HepG2 (cell line): ENCODE results near the gene SPNS1. TPM values are rescaled to one million over a fixed set of nuclear protein-coding genes. Genes with fewer than 3 reads are reported as not detected.

Experiments used
- CENPX ChIP-seq: sonication (generic); formaldehyde crosslinking; IDR thresholded peaks from 2 replicates; pipeline ENCODE4 v1.9.0; 2021; ENCODE audit warnings: mild to moderate bottlenecking, missing genetic modification reagents, moderate library complexity
- EHMT2 ChIP-seq: fragments of 200-600 bp; sonication (generic); IDR thresholded peaks from 2 replicates; pipeline ENCODE4 v1.7.0; 2017; ENCODE audit warnings: antibody characterized with exemption, low read depth, low read length, borderline replicate concordance
- FOSL1 ChIP-seq: sonication (generic); formaldehyde crosslinking; IDR thresholded peaks from 2 replicates; pipeline ENCODE4 v1.9.0; 2021; ENCODE audit warnings: missing genetic modification reagents, borderline replicate concordance
- IKZF1 ChIP-seq: fragments of 450-650 bp; IDR thresholded peaks from 2 replicates; pipeline ENCODE4 v1.7.1; 2016
- KLF6 ChIP-seq: IDR thresholded peaks from 2 replicates; pipeline ENCODE4 v1.8.0; 2016; ENCODE audit warnings: missing biosample characterization, missing genetic modification reagents
- MAFG ChIP-seq: sonication (generic); formaldehyde crosslinking; IDR thresholded peaks from 2 replicates; pipeline ENCODE4 v1.5.1; 2020; ENCODE audit warnings: mild to moderate bottlenecking, missing genetic modification reagents
- ZNF124 ChIP-seq: sonication (generic); formaldehyde crosslinking; IDR thresholded peaks from 2 replicates; pipeline ENCODE4 v1.4.0; 2020; ENCODE audit warnings: missing genetic modification reagents
- ZNF160 ChIP-seq: sonication (generic); formaldehyde crosslinking; IDR thresholded peaks from 2 replicates; pipeline ENCODE4 v1.8.0; 2022; ENCODE audit warnings: mild to moderate bottlenecking, inconsistent platforms, missing genetic modification reagents
- ZNF207 ChIP-seq: fragments of 450-650 bp; IDR thresholded peaks from 2 replicates; pipeline ENCODE4 v1.6.1; 2016; ENCODE audit warnings: antibody characterized with exemption, borderline replicate concordance
- ZNF672 ChIP-seq: sonication (generic); formaldehyde crosslinking; IDR thresholded peaks from 2 replicates; pipeline ENCODE4 v1.8.1; 2022; ENCODE audit warnings: missing genetic modification reagents
- ZNF777 ChIP-seq: sonication (generic); formaldehyde crosslinking; IDR thresholded peaks from 2 replicates; pipeline ENCODE4 v1.4.0; 2020; ENCODE audit warnings: missing genetic modification reagents
- ZSCAN21 ChIP-seq: sonication (generic); formaldehyde crosslinking; IDR thresholded peaks from 2 replicates; pipeline ENCODE4 v1.8.0; 2022; ENCODE audit warnings: mild to moderate bottlenecking, missing genetic modification reagents, moderate library complexity, borderline replicate concordance
- polyA plus RNA-seq, 8 experiments: library from polyadenylated mRNA; depleted of rRNA in 3 of 8; stranded (reverse) in 7 of 8; unstranded in 1 of 8; fragments of >200 nt; fragmentation: Illumina TruSeq in 4 of 8; extraction: Trizol in 4 of 8; gene quantifications; 2 replicates each; pipeline versions ENCODE4 v1.2.1 to v1.2.3, GENCODE V29; 2011 to 2016; ENCODE audit warnings: low read depth in 4 of 8, missing spikeins in 1 of 8, mixed read lengths in 1 of 8; ENCODE audit not compliant: insufficient read depth in 1 of 8
- total RNA-seq, 5 experiments: library from RNA; depleted of rRNA; stranded (reverse); fragments of >200 nt; fragmentation: Illumina TruSeq; extraction: Trizol; gene quantifications; 2 replicates each; pipeline ENCODE4 v1.2.3, GENCODE V29; 2016; ENCODE audit warnings: low read depth in 1 of 5
- TF ChIP-seq, protein P1 (sequence below): sonication (generic); formaldehyde crosslinking; IDR thresholded peaks from 2 replicates; pipeline ENCODE4 v1.4.0; 2020; ENCODE audit warnings: missing genetic modification reagents
- TF ChIP-seq, protein P2 (sequence below): sonication (generic); formaldehyde crosslinking; conservative IDR thresholded peaks from 2 replicates; pipeline ENCODE4 v1.4.0; 2020; ENCODE audit warnings: missing genetic modification reagents
- TF ChIP-seq, protein P3 (sequence below): sonication (generic); formaldehyde crosslinking; IDR thresholded peaks from 2 replicates; pipeline ENCODE4 v1.4.0; 2020; ENCODE audit warnings: missing genetic modification reagents, borderline replicate concordance
- TF ChIP-seq, protein P4 (sequence below): sonication (generic); formaldehyde crosslinking; IDR thresholded peaks from 2 replicates; pipeline ENCODE4 v1.5.0; 2020; ENCODE audit warnings: missing genetic modification reagents
- TF ChIP-seq, protein P5 (sequence below): IDR thresholded peaks from 2 replicates; pipeline ENCODE4 v1.6.1; 2016; ENCODE audit warnings: missing compliant biosample characterization, missing genetic modification reagents, borderline replicate concordance

The SPNS1 gene
- total and polyA plus RNA-seq, 2 of the 13 experiments (the other 11 are each of a cell fraction or from before 2014, with no cell fraction given), result 25.6 to 38.8 TPM

DNA sequence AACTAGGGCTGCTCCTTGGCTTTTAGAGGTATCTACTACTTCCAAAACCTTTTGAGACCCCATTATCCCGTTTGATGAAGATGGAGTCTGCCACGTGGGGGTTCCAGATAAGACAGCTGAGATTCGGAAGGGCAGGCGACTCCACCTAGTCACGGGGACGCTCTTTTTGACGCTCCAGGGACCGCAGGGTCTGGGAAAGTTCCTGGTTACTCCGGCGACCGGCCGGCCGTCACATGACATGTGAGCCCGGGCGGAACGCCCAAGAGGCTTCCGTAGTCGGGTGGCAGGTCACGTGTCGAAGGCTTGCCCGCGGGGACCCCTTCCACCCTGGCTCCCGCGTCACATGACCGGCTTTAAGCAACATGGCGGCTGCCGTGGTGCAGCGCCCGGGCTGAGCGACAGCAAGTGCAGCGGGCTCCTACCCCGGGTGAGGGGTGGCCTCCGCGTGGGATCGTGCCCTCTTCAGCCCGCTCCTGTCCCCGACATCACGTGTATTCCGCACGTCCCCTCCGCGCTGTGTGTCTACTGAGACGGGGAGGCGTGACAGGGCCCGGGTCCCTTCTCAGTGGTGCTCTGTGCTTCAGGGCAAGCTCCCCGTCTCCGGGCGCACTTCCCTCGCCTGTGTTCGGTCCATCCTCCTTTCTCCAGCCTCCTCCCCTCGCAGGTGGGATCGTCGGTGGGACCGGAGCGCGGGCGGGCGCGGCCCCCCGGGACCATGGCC, at the start of gene SPNS1 (continued):
- TF ChIP-seq, protein P1, sequence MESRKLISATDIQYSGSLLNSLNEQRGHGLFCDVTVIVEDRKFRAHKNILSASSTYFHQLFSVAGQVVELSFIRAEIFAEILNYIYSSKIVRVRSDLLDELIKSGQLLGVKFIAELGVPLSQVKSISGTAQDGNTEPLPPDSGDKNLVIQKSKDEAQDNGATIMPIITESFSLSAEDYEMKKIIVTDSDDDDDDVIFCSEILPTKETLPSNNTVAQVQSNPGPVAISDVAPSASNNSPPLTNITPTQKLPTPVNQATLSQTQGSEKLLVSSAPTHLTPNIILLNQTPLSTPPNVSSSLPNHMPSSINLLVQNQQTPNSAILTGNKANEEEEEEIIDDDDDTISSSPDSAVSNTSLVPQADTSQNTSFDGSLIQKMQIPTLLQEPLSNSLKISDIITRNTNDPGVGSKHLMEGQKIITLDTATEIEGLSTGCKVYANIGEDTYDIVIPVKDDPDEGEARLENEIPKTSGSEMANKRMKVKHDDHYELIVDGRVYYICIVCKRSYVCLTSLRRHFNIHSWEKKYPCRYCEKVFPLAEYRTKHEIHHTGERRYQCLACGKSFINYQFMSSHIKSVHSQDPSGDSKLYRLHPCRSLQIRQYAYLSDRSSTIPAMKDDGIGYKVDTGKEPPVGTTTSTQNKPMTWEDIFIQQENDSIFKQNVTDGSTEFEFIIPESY, result peak; percentile 75
- TF ChIP-seq IKZF1 (no peak), ZSCAN21 (CRISPR knock-in tag) (peak; percentile 98), ZNF124 (peak; percentile 48; the same call in 1 of the 2 replicates), KLF6 (CRISPR knock-in tag) (0 out of 2 replicates have a peak, but pooled peaks have one; percentile 37), ZNF207 (peak; percentile 94; the same call in 1 of the 2 replicates), ZNF777 (CRISPR knock-in tag) (peak; percentile 61), FOSL1 (peak; percentile 47; the same call in 1 of the 2 replicates), ZNF160 (CRISPR knock-in tag) (peak; percentile 64; the same call in 1 of the 2 replicates), EHMT2 (no peak), CENPX (no peak), ZNF672 (CRISPR knock-in tag) (no peak), MAFG (no peak)
- TF ChIP-seq, protein P2, sequence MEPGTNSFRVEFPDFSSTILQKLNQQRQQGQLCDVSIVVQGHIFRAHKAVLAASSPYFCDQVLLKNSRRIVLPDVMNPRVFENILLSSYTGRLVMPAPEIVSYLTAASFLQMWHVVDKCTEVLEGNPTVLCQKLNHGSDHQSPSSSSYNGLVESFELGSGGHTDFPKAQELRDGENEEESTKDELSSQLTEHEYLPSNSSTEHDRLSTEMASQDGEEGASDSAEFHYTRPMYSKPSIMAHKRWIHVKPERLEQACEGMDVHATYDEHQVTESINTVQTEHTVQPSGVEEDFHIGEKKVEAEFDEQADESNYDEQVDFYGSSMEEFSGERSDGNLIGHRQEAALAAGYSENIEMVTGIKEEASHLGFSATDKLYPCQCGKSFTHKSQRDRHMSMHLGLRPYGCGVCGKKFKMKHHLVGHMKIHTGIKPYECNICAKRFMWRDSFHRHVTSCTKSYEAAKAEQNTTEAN (CRISPR knock-in tag), result peak; percentile 79; the same call in 1 of the 2 replicates
- TF ChIP-seq, protein P3, sequence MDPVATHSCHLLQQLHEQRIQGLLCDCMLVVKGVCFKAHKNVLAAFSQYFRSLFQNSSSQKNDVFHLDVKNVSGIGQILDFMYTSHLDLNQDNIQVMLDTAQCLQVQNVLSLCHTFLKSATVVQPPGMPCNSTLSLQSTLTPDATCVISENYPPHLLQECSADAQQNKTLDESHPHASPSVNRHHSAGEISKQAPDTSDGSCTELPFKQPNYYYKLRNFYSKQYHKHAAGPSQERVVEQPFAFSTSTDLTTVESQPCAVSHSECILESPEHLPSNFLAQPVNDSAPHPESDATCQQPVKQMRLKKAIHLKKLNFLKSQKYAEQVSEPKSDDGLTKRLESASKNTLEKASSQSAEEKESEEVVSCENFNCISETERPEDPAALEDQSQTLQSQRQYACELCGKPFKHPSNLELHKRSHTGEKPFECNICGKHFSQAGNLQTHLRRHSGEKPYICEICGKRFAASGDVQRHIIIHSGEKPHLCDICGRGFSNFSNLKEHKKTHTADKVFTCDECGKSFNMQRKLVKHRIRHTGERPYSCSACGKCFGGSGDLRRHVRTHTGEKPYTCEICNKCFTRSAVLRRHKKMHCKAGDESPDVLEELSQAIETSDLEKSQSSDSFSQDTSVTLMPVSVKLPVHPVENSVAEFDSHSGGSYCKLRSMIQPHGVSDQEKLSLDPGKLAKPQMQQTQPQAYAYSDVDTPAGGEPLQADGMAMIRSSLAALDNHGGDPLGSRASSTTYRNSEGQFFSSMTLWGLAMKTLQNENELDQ (CRISPR knock-in tag), result no peak
- TF ChIP-seq, protein P4, sequence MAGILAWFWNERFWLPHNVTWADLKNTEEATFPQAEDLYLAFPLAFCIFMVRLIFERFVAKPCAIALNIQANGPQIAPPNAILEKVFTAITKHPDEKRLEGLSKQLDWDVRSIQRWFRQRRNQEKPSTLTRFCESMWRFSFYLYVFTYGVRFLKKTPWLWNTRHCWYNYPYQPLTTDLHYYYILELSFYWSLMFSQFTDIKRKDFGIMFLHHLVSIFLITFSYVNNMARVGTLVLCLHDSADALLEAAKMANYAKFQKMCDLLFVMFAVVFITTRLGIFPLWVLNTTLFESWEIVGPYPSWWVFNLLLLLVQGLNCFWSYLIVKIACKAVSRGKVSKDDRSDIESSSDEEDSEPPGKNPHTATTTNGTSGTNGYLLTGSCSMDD, result no peak
- TF ChIP-seq, protein P5, sequence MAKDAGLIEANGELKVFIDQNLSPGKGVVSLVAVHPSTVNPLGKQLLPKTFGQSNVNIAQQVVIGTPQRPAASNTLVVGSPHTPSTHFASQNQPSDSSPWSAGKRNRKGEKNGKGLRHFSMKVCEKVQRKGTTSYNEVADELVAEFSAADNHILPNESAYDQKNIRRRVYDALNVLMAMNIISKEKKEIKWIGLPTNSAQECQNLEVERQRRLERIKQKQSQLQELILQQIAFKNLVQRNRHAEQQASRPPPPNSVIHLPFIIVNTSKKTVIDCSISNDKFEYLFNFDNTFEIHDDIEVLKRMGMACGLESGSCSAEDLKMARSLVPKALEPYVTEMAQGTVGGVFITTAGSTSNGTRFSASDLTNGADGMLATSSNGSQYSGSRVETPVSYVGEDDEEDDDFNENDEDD (CRISPR knock-in tag), result peak; percentile 91
